ENCODE measurements around the gene SHANK1. TPM values are rescaled to one million over a fixed set of nuclear protein-coding genes. Genes with fewer than 3 reads are reported as not detected.

The SHANK1 gene
- total RNA-seq, 1 donor from 2014 or later, result 2.3 TPM

GRCh38 chr19:50711805-50712204, 7.8 kb downstream of the SHANK1 start:
- no peaks in the 10 kb centered on the region for H3K36me3 ChIP-seq
- no peak for DNase-seq (ENCODE audit: low spot score)

GRCh38 chr19:50711196-50711595, 8.4 kb downstream of the SHANK1 start:
- Histone ChIP-seq H3K9me3 (ENCODE audit: low read depth) (no peaks in the 10 kb centered on the region), H3K4me3 (no peak overlapping the region), H3K4me2 (no peak overlapping the region), H2AFZ (replicated peaks) (no peak overlapping the region), H4K20me1 (ENCODE audit: low read depth) (no peaks in the 10 kb centered on the region), H3K9ac (no peak overlapping the region), H3K27ac (no peak overlapping the region), H3K27me3 (peaks cover 49% of the 10 kb centered on the region), H3K36me3 (no peaks in the 10 kb centered on the region), H3K4me1 (no peaks in the 10 kb centered on the region), H3F3A (ENCODE audit: low read depth) (no peaks in the 10 kb centered on the region), H3K79me2 (ENCODE audit: low read depth) (no peaks in the 10 kb centered on the region)
- DNase-seq (ENCODE audit: low spot score), result no peak
- Mint-ChIP-seq H3K36me3 (peaks cover 31% of the 10 kb centered on the region), H3K9me3 (no peaks in the 10 kb centered on the region), H3K27ac (no peak overlapping the region), H3K4me3 (no peak overlapping the region), H3K27me3 (ENCODE audit: insufficient read depth, low read depth) (peaks cover 6% of the 10 kb centered on the region), H3K4me1 (peaks cover 2% of the 10 kb centered on the region)
- no peak for TF ChIP-seq EZH2phosphoT487 (IDR thresholded peaks at IDR 0.05)

More at GRCh38 chr19:50711805-50712204, 7.8 kb downstream of the SHANK1 start:
- H3K9ac ChIP-seq, result no peak overlapping the region
- H3K4me3 ChIP-seq, result no peak overlapping the region
- H4K20me1 ChIP-seq (ENCODE audit: low read depth), result no peaks in the 10 kb centered on the region
- Mint-ChIP-seq H3K36me3 (peaks cover 32% of the 10 kb centered on the region), H3K4me1 (no peaks in the 10 kb centered on the region), H3K4me3 (no peak overlapping the region), H3K27me3 (ENCODE audit: insufficient read depth, low read depth) (peaks cover 7% of the 10 kb centered on the region), H3K9me3 (no peaks in the 10 kb centered on the region), H3K27ac (no peak overlapping the region)
- TF ChIP-seq CTCF (IDR thresholded peaks at IDR 0.05), result no peak
- no peak for TF ChIP-seq EZH2phosphoT487 (IDR thresholded peaks at IDR 0.05)
- TF ChIP-seq EZH2 (IDR thresholded peaks at IDR 0.05), result no peak
- no peaks in the 10 kb centered on the region for H3K79me2 ChIP-seq (ENCODE audit: low read depth)
- no peak overlapping the region for H3K4me2 ChIP-seq
- no peaks in the 10 kb centered on the region for H3F3A ChIP-seq (ENCODE audit: low read depth)
- H3K9me3 ChIP-seq (ENCODE audit: low read depth), result no peaks in the 10 kb centered on the region
- H3K27me3 ChIP-seq, result peaks cover 55% of the 10 kb centered on the region
- H2AFZ ChIP-seq (replicated peaks), result no peak overlapping the region
- no peaks in the 10 kb centered on the region for H3K4me1 ChIP-seq
- H3K27ac ChIP-seq, result no peak overlapping the region

DNA sequence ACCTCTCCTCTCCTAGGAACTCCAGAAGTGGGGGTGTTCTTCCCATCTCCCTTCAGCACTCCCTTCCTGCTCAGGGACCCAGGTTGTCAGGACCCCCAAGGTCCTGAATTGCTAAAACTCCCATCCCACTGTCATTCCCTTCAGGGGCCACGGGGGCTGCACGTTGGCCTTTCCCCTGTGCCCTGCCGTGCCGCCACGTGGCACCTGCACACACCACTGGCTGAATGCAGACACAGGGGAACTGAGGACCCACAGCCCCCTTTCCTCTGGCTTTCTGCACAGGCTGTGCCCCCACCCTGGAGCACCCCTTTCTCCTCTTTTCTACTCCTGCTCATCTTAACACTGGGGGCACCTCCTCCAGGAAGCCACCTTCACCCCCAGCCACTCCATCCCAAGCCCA, 9.0 kb downstream of the SHANK1 start:
- no peaks in the 10 kb centered on the region for H3K36me3 ChIP-seq
- peaks cover under 1% of the 10 kb centered on the region for H3K27me3 Mint-ChIP-seq (ENCODE audit: insufficient read depth, low read depth)

More for the DNA sequence above, 9.0 kb downstream of the SHANK1 start:
- H3K4me1 Mint-ChIP-seq, result peaks cover 3% of the 10 kb centered on the region
- Histone ChIP-seq H3F3A (ENCODE audit: low read depth) (no peaks in the 10 kb centered on the region), H2AFZ (replicated peaks) (no peak overlapping the region), H3K4me2 (no peak overlapping the region), H3K27me3 (peaks cover 45% of the 10 kb centered on the region), H4K20me1 (ENCODE audit: low read depth) (no peaks in the 10 kb centered on the region), H3K79me2 (ENCODE audit: low read depth) (no peaks in the 10 kb centered on the region), H3K4me3 (no peak overlapping the region), H3K9ac (no peak overlapping the region), H3K4me1 (no peaks in the 10 kb centered on the region), H3K27ac (no peak overlapping the region), H3K9me3 (ENCODE audit: low read depth) (no peaks in the 10 kb centered on the region)
- peaks cover 26% of the 10 kb centered on the region for H3K36me3 Mint-ChIP-seq
- no peaks in the 10 kb centered on the region for H3K9me3 Mint-ChIP-seq
- DNase-seq (ENCODE audit: low spot score), result no peak
- TF ChIP-seq EZH2phosphoT487 (IDR thresholded peaks at IDR 0.05) (no peak), EZH2 (IDR thresholded peaks at IDR 0.05) (no peak), CTCF (IDR thresholded peaks at IDR 0.05) (no peak)
- no peak overlapping the region for H3K4me3 Mint-ChIP-seq
- no peak overlapping the region for H3K27ac Mint-ChIP-seq
